Measurements from ENCODE around the gene SND1. TPM values are rescaled to one million over a fixed set of nuclear protein-coding genes. Genes with fewer than 3 reads are reported as not detected.
A peak's percentile ranks its signal among the peaks of the same experiment; 100 is the strongest.

Gene SND1
- total RNA-seq, 1 donor from 2014 or later, result 201 TPM

DNA sequence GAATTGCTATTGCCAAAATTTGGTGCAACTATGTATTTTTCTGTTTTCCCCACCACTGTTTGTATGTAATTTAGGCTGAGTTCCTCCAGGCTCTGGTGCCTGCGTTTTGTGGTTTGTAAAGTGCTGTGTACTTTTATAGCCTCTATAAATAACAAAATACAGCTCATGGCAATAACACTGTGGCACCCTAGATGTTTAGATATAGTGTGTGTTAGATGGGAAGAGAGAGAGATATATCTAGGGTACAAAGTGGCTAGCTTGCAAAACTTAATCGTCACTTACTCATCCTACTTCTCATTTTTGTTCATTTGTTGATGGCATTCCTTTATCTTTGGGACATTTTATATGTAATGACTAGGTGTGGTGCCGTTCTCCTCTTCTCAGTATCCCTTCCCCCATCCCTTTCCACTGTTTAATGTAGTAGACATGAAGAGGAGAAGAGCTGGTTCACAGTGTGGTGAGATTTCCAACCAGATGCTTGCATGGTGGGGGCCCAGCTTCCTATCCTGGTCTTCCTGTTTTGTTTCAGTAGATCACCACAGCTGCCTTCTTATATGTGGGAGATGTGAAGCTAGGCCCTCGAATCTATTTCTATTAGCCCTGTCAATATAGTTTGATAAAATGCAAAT lies 115.0 kb downstream of the SND1 start:
- no peak for DNase-seq (ENCODE audit: low read depth)

DNA sequence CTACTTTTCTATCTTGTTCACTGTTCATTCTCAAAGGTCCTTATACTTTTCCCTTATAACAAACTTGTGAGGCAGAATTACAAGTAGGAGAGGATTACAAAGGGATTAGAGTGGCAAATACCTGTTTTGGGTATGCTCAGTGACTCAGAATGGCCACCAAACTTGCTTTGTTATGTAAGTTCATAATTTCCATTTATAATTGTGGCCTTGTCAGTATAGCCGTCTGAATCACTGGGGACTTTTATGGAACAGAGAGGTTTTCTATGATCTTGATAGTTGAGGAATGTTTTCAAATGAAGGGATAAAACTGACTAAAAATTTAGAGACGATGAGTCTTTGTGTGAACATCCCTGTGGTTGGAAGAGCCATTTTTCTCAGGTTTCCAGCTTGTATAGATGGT lies 116.2 kb downstream of the SND1 start:
- no peak for DNase-seq (ENCODE audit: low read depth)

DNA sequence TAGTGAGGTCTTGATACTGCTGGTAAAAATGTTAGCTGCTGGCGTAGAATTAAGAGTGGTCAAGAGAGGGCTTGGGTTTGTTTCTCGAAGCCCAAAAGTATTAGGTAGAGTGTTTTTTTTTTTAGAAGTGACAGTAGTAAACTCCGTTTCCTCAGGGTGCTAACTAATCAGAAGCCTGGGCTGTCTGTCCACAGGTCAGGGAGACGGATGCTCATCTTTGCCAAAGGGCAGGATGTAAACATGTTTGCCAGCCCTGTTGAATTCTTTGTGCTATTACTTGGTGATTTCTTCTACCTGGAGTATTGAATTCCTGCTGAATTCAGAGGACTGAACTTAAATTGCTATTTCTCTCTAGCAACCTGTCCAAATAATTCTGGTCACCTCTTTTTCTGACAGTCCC lies 117.1 kb downstream of the SND1 start:
- DNase-seq (ENCODE audit: low read depth), result no peak

DNA sequence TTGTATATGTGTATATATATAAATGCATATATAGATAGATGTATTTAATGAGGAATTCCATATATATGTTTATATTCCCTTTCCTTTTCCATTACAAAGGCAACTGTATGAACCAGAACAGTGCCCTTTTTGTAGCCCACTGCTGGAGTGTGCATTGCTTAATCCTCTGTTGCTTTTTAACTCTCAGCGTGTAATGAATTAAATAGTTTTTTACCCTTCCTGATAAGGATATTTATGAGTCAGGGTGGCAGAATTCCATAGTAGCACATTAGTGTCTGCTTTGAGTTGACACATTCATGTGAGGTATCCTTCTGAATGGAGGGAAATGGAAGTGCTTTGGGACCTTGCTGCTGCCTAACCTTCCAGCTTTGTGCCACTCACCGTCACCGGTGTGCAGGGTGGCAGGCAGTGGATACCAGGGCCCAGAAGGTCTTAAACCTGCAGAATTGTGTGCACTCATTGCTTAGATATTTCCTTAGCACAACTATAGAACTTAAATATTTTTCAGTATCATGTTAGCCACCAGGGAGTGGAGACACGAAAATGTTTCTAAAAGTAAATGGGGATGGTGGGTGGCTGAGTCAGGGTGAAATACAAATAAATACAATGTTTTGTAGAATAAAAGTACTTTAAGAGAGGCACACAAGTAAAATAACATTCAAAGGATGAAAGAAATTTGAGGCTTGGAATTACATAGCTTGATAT lies 117.9 kb downstream of the SND1 start:
- peak; percentile 72 for DNase-seq (ENCODE audit: low read depth)

DNA sequence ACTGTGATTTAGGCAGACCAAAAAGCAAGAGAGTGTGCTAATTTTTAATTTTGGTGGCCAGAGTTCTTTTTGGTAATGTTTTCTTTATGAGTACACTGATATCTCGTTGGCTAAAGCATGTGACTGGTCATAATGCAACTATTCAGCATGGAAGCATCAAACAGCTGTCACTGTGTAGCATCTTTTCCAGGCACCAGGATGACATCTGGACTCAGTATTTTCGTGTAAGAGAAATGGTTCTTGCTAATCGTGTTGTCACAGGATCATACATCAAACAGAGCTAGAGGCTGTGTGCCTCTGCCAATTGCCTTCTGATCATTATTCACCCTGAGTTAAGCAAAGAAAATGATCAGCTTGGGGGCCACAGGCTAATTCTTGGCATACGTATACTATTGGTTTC lies 118.9 kb downstream of the SND1 start:
- DNase-seq (ENCODE audit: low read depth), result no peak

DNA sequence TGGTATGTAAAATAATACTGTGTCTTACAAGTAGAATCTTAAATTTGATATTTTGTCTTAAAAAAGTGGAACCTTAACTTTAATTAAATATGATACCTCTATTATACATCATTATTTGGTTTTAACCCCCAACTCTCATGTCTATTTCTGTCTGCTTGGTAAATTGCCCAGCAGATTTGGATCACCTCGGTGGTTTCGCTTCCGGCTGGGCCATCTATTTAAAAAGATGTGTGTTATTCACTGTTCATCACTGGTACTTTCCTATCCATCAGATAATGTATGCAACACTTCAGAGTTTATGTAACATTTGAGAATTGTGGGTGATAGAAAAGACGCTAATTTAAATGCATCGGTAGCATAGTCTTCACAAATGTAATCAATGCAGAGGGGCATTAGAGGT lies 119.7 kb downstream of the SND1 start:
- no peak for DNase-seq (ENCODE audit: low read depth)

DNA sequence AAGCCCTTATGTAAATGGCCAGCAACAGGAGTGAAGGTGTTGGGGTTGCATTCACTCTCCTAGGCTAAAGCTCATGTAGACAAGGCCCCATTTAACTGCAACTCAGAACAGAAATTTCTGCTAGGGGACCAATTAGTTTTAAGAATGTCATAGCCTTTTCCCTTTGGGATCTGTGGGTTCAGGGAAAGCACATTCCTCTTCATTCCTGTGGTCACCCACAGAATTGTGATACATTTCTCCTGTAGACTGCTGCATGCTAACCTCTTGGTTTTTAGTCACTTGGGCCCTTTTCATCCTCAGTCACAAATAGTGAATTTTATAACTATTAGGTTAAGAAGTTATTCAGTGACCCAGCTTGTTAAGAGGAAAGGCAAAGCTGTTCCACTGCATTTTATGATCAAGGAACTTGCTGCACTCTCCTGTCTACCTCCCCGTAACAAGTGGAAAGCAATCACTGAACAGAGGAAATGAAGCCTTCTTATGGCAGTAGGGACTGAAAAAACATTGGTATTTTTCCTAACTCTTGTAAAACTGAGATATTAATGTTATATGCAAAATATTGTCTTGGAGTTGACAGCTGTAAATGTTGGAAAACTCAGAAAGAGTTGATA lies 124.9 kb downstream of the SND1 start:
- DNase-seq (ENCODE audit: low read depth), result peak; percentile 93

- DNase-seq (ENCODE audit: low read depth), result no peak
Measured at GRCh38 chr7:127780489-127780888, 128.5 kb downstream of the SND1 start.

DNA sequence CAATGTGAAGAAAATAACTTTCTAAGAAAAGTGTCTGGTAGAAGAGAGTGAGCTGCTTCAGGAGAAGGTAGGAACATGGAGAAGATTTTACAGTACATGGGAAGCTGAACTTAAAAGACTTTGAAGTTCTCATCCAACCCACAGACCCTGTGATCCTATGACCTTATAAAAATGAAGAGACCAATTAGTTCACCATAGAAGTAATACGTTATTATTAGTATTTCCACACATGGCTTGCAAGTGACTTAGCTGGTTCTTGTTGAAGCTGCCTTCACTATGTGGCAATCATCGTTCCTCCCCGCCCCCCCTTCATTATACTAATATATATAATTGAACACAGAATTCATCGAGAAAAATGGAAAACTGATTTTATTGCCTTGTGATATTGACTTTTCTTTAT lies 129.1 kb downstream of the SND1 start:
- no peak for DNase-seq (ENCODE audit: low read depth)

DNA sequence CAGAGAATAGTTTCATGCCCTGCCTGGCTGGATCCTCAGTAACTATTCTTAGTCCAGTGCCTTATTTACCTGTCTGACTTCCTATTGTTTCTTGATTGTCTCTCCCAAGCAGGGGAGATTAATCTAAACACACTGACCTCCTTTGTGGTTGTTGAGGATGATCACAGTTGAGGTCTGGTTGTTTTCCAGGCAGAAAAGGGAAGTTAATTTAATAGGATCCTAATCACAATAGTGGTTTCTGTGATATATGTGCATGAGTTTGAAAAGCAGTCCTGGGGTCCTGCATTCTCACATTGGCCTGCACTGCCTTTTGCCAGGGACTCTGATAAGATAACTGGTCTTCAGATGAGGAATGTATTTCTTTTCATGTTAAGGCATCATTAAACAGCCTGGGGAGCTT lies 130.1 kb downstream of the SND1 start:
- no peak for DNase-seq (ENCODE audit: low read depth)

DNA sequence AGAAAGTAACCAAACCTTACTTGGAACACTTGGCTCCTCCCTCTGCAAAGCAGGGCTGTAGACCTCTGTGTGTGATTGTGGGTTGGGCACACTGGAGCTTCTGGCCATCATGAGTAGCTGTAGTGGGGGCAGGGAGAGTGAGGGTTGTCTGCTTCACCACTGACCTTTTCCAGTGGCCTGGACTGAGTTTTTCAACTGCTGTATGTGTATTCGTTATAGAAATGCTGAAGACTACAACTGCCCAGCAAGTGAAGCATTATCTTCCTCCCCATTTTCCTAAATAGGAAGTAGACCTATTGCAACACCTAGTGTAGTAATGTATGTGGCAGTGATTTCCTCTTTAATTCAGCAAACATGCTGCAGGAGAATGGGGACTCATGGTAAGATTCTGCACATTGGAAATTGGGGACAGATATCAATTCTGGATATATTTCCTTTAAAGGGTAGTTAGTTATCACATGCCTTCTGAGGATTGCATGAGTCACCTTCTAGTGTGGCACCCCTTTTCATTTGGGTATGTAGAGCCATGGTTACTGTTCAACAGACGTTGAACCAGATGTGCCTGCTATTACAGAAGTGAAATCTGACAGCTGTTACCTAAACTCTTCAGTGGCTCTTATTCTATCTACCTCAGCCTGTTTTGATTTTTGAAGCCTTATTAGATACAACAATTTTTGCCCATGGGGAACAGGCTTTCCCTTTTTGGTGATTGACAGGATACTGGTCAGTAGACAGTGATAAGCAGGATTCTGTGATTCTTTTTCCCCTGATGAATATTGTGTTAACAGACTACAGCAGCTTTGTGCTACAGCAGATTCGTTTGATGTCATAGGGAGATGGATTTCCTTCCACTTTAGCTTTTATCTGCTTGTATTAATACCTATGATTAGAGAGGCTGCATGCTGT lies 130.9 kb downstream of the SND1 start:
- peak; percentile 38 for DNase-seq (ENCODE audit: low read depth)

- peak; percentile 37 for DNase-seq (ENCODE audit: low read depth)
Measured at GRCh38 chr7:127786184-127786583, 134.2 kb downstream of the SND1 start.

- no peak for DNase-seq (ENCODE audit: low read depth)
Measured at GRCh38 chr7:127789031-127789430, 137.0 kb downstream of the SND1 start.

- DNase-seq (ENCODE audit: low read depth), result no peak
Measured at GRCh38 chr7:127791446-127792189, 139.6 kb downstream of the SND1 start.

- no peak for DNase-seq (ENCODE audit: low read depth)
Measured at GRCh38 chr7:127792528-127793342, 140.7 kb downstream of the SND1 start.

DNA sequence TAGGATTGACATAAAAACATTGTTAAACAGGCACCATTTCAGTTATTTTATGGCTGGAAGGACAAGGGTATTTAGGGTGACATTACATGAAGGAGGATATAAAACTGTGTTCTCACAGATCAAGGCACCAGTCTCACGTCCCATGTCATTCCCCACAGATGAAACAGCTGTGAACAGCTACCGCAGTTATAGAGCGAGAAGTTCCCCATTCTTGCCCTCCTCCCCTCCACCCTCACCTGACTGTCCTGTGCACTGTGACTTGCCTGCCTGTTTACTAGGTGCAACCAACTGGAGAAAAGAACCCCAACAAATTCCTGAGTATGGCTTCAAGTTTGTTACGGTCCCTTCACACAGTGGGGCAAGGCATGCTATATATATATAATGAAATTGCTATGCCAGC lies 141.6 kb downstream of the SND1 start:
- no peak for DNase-seq (ENCODE audit: low read depth)

GRCh38 chr7:127794136-127794535 lies 142.1 kb downstream of the SND1 start:
- DNase-seq (ENCODE audit: low read depth), result no peak

GRCh38 chr7:127794551-127794950 lies 142.6 kb downstream of the SND1 start:
- no peak for DNase-seq (ENCODE audit: low read depth)

DNA sequence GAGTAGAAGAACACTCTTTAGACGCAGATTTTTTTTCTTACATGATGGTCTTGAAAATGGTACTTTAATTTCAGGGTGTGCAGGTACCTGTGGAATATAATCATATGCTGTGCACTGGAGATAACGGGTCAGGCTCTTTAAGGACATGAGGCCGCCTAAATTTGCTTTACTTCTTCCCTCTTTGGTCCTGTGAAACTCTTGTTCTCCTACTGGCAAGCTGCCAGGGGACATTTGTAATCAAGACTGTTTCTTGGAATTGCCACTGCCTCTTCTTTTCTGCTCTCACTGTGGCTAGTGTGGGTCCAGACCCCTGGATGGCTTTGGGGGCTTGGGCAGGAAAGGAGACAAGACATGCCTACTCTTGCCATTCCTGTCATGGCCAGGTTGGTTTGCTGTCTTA lies 146.0 kb downstream of the SND1 start:
- DNase-seq (ENCODE audit: low read depth), result no peak

DNA sequence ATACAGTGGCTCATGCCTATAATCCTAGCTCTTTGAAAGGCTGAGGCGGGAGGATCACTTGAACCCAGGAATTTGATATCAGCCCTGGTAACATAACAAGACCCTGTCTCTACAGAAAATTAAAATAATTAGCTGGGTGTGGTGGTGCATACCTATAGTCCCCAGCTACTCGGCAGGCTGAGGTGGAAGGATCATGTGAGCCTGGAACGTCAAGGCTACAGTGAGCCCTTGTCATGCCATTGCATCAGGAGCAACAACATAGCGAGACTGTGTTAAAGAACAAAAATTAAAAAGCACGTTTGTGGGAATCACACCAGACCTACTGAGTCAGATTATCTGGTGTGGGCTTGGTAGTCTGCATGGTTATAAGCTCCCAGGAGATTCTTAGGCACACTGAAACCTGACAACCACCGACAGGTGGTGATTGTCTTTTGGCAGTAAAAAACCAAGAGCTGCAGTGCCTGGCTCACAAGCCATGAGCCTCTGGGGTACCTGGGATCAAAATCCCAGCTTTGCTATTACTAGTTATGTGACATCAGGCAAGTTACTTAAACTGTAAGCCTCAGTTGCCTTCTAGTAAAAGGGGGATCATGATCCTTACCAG lies 146.9 kb downstream of the SND1 start:
- no peak for DNase-seq (ENCODE audit: low read depth)
